ENCODE data around the gene ZCCHC4. TPM values are rescaled to one million over a fixed set of nuclear protein-coding genes. Genes with fewer than 3 reads are reported as not detected.

Gene ZCCHC4
- total and polyA plus RNA-seq, 2 of the 4 experiments (the other 2 are of a cell fraction), result 7.9 to 8.1 TPM

DNA sequence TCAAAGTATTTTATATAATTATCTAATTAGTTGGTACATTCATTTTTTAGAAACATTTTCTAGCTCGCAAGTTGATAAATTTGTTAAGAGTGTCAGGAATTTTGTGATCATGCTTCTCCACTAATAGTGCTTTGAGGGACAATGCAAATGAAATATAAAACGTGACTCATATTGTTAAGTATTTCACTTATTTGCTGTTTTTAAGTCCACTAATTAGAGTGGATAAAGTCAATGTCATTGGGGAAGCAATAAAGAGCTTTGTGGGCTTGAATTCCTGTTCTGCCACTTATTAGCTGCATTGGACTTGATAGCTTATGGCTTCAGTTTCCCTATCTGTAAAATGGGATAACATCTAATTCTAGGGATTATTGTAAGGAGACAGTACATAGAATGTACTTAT, 38.0 kb downstream of the ZCCHC4 start:
- H2BK120ac ChIP-seq (ENCODE audit: low read depth, low read length), result no peak overlapping the region
- no CpG with 5 or more reads among the region's 2 CpGs for WGBS, 2 experiments (ENCODE audit: extremely low coverage in 2 of 2, insufficient read length in 1 of 2)
- H2BK20ac ChIP-seq (ENCODE audit: low read depth, low read length), result no peak overlapping the region
- H3K27ac ChIP-seq (ENCODE audit: insufficient read depth, low read length), result no peak overlapping the region
- no peak overlapping the region for H3K4me3 ChIP-seq (ENCODE audit: insufficient read depth, low read depth, low read length)
- ChIA-PET POLR2A (ENCODE audit: unreplicated experiment) (no interaction called here), CTCF (interaction anchor here (0.9 to 2.8 kb wide), 2 partner anchors 16 to 38 kb away, joined by 5 to 8 read pairs; partner anchors contain the start of gene ZCCHC4)
- no peak overlapping the region for H3K18ac ChIP-seq (ENCODE audit: low read depth, low read length)
- no peaks in the 10 kb centered on the region for H4K20me1 ChIP-seq (ENCODE audit: insufficient read depth, low read length)
- no peak overlapping the region for H4K8ac ChIP-seq (ENCODE audit: low read depth in 2 of 2, low read length in 2 of 2)
- in situ Hi-C loops (cut with MboI; ENCODE audit: low sequenced_read_pairs), result loop anchor here (25.0 kb wide), 1 partner anchor 363 kb away; no protein-coding TSS in a partner anchor
- TF ChIP-seq MAFK (IDR thresholded peaks at IDR 0.05; ENCODE audit: low read depth, low read length) (no peak), RFX5 (IDR thresholded peaks at IDR 0.05; ENCODE audit: low read depth, low read length) (no peak), CHD1 (IDR thresholded peaks at IDR 0.05; ENCODE audit: low read depth, low read length) (no peak), NFE2L2 (IDR thresholded peaks at IDR 0.05; ENCODE audit: low read depth, low read length) (no peak)
- no peak overlapping the region for H2AK5ac ChIP-seq (ENCODE audit: low read depth, low read length)
- no peak for DNase-seq
- no peak for ATAC-seq (ENCODE audit: low read depth)
- H2BK5ac ChIP-seq (ENCODE audit: low read depth, low read length, poor library complexity, severe bottlenecking), result no peak overlapping the region
- H2AK9ac ChIP-seq (replicated peaks; ENCODE audit: low read depth, low read length, poor library complexity), result no peak overlapping the region
- no peak overlapping the region for H3K56ac ChIP-seq (ENCODE audit: extremely low read depth, insufficient read depth, low read length)
- no peak overlapping the region for H3K23ac ChIP-seq (ENCODE audit: low read depth, low read length)
- intact Hi-C loops (cut with micrococcal nuclease), result no loop called here
- peaks cover 0 to 2% of the 10 kb centered on the region in 2 experiments; a peak in 2 of 4 replicates for H3K79me1 ChIP-seq (ENCODE audit: low read depth in 1 of 2, low read length in 2 of 2)
- dilution Hi-C loops (cut with HindIII; ENCODE audit: low sequenced_read_pairs, unreplicated experiment), result no loop called here
- H3K4ac ChIP-seq (ENCODE audit: low read depth, low read length), result no peak overlapping the region
- peaks cover 4% of the 10 kb centered on the region; the same call in 1 of the 2 replicates for H3K4me1 ChIP-seq (ENCODE audit: control insufficient read depth, insufficient read depth, low read length)
- no peaks in the 10 kb centered on the region for H3K27me3 ChIP-seq (ENCODE audit: control insufficient read depth, insufficient read depth, low read length)
- H3K36me3 ChIP-seq (ENCODE audit: control insufficient read depth, insufficient read depth, low read length), result 0 out of 2 replicates have a peak, but pooled peaks cover 2% of the 10 kb centered on the region
- H2BK15ac ChIP-seq (ENCODE audit: low read depth, low read length), result no peak overlapping the region
- H3K4me2 ChIP-seq (ENCODE audit: low read depth, low read length), result no peak overlapping the region
- BruUV-seq (replicated peaks), result no TSS peak
- H3K14ac ChIP-seq (replicated peaks; ENCODE audit: low read depth, low read length), result no peak overlapping the region
- no peak overlapping the region for H4K5ac ChIP-seq (ENCODE audit: low read depth, low read length)
- no peaks in the 10 kb centered on the region for H3K9me3 ChIP-seq (ENCODE audit: control insufficient read depth, insufficient read depth, low read length)
- H2AFZ ChIP-seq (replicated peaks; ENCODE audit: low read length, poor library complexity), result no peak overlapping the region
- no peaks in the 10 kb centered on the region; the same call in 1 of the 2 replicates for H3K9me1 ChIP-seq (ENCODE audit: insufficient read depth, low read length)
- no peak overlapping the region for H4K91ac ChIP-seq (ENCODE audit: insufficient read depth, low read depth, low read length)
- no peak overlapping the region for H3K9ac ChIP-seq (ENCODE audit: low read depth, low read length)

All from IMR-90 (cell line).